ENCODE results near the gene CTDNEP1.

CTDNEP1 gene

DNA sequence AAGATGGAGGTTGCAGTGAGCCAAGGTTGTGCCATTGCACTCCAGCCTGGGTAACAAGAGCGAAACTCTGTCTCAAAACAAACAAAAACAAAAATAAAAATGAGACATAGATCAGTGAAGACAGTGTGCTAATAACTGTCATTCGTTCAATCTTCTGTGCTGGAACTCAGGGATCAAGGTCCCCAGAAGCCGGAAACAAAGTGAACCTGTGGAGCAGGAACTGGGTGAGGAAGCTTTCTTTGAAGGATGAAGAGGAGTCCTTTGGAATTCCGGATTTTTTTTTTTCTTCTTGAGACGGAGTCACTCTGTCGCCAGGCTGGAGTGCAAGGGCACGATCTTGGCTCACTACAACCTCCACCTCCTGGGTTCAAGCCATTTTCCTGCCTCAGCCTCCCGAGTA is 27.9 kb upstream of the CTDNEP1 start:
- Histone ChIP-seq H3K79me2 (ENCODE audit: control insufficient read depth, low read length) (no peaks in the 10 kb centered on the region), H3K9me2 (replicated peaks; ENCODE audit: control insufficient read depth, low read length) (no peaks in the 10 kb centered on the region), H3F3A (ENCODE audit: control insufficient read depth, insufficient read depth) (peaks cover 3% of the 10 kb centered on the region; the same call in 1 of the 2 replicates), H3K4me2 (ENCODE audit: low read length) (no peak overlapping the region), H3K4me3 (ENCODE audit: low read length) (no peak overlapping the region), H3K9me3 (ENCODE audit: control insufficient read depth, insufficient read depth, low read length) (no peaks in the 10 kb centered on the region), H3K4me1 (ENCODE audit: control insufficient read depth, low read length) (peaks cover 26% of the 10 kb centered on the region), H3K36me3 (ENCODE audit: control insufficient read depth, low read length) (no peaks in the 10 kb centered on the region), H4K20me1 (ENCODE audit: control insufficient read depth, insufficient read depth, low read depth, low read length) (no peaks in the 10 kb centered on the region), H3K27ac (ENCODE audit: low read depth, low read length) (no peak overlapping the region), H3K27me3 (ENCODE audit: control insufficient read depth, low read length) (peaks cover 18% of the 10 kb centered on the region)
- no peak for TF ChIP-seq CTCF (IDR thresholded peaks at IDR 0.05; ENCODE audit: low read depth, low read length, poor library complexity, severe bottlenecking)
- no peak for TF ChIP-seq EZH2phosphoT487 (IDR thresholded peaks at IDR 0.05; ENCODE audit: borderline replicate concordance, low read length)

DNA sequence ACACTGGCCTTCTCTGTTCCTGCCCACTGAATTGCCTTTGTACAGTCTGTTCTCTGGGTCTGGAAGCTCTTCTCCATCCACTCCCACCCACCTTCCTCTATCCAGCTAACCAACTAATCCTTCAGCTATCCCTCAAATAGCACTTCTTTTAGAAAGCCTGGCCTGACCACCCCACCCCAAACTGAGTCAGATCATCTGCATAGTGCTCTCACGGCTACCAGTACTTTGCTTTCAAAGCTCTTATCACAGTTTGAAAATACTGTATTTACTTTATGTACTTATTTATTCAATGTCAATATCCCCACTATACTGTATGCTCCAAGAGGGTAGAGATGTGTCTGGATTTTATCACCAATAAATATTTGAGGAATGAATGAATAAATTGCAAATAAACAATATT is 15.2 kb upstream of the CTDNEP1 start:
- H3K4me2 ChIP-seq (ENCODE audit: low read length): no peak overlapping the region
- peaks cover 20% of the 10 kb centered on the region for H3K4me1 ChIP-seq (ENCODE audit: control insufficient read depth, low read length)
- no peak overlapping the region for H3K27ac ChIP-seq (ENCODE audit: low read depth, low read length)
- H3K27me3 ChIP-seq (ENCODE audit: control insufficient read depth, low read length): peaks cover 25% of the 10 kb centered on the region
- no peaks in the 10 kb centered on the region for H3F3A ChIP-seq (ENCODE audit: control insufficient read depth, insufficient read depth)
- H3K4me3 ChIP-seq (ENCODE audit: low read length): no peak overlapping the region
- H4K20me1 ChIP-seq (ENCODE audit: control insufficient read depth, insufficient read depth, low read depth, low read length): no peaks in the 10 kb centered on the region
- no peaks in the 10 kb centered on the region for H3K9me2 ChIP-seq (replicated peaks; ENCODE audit: control insufficient read depth, low read length)
- TF ChIP-seq EZH2phosphoT487 (IDR thresholded peaks at IDR 0.05; ENCODE audit: borderline replicate concordance, low read length) (no peak), CTCF (IDR thresholded peaks at IDR 0.05; ENCODE audit: low read depth, low read length, poor library complexity, severe bottlenecking) (no peak)
- H3K9me3 ChIP-seq (ENCODE audit: control insufficient read depth, insufficient read depth, low read length): no peaks in the 10 kb centered on the region
- H3K79me2 ChIP-seq (ENCODE audit: control insufficient read depth, low read length): no peaks in the 10 kb centered on the region
- H3K36me3 ChIP-seq (ENCODE audit: control insufficient read depth, low read length): no peaks in the 10 kb centered on the region

- peaks cover 12% of the 10 kb centered on the region for H3K36me3 ChIP-seq (ENCODE audit: control insufficient read depth, low read length)
- peak overlapping the region; percentile 62 for H3K4me3 ChIP-seq (ENCODE audit: low read length)
- no peak overlapping the region for H3K27ac ChIP-seq (ENCODE audit: low read depth, low read length)
- peaks cover 31% of the 10 kb centered on the region for H3K4me1 ChIP-seq (ENCODE audit: control insufficient read depth, low read length)
- no peaks in the 10 kb centered on the region for H3K9me2 ChIP-seq (replicated peaks; ENCODE audit: control insufficient read depth, low read length)
- TF ChIP-seq CTCF (IDR thresholded peaks at IDR 0.05; ENCODE audit: low read depth, low read length, poor library complexity, severe bottlenecking) (no peak), EZH2phosphoT487 (IDR thresholded peaks at IDR 0.05; ENCODE audit: borderline replicate concordance, low read length) (no peak)
- H3K4me2 ChIP-seq (ENCODE audit: low read length): peak overlapping the region; percentile 87
- H3K9me3 ChIP-seq (ENCODE audit: control insufficient read depth, insufficient read depth, low read length): no peaks in the 10 kb centered on the region
- H4K20me1 ChIP-seq (ENCODE audit: control insufficient read depth, insufficient read depth, low read depth, low read length): no peaks in the 10 kb centered on the region
- peaks cover 32% of the 10 kb centered on the region for H3K27me3 ChIP-seq (ENCODE audit: control insufficient read depth, low read length)
- H3K79me2 ChIP-seq (ENCODE audit: control insufficient read depth, low read length): no peaks in the 10 kb centered on the region
- peaks cover 6% of the 10 kb centered on the region; the same call in 1 of the 2 replicates for H3F3A ChIP-seq (ENCODE audit: control insufficient read depth, insufficient read depth)
Observed at GRCh38 chr17:7263801-7264078, 12.2 kb upstream of the CTDNEP1 start.
